Ovary (tissue), 3 donors: ENCODE measurements around the gene CCDC175.

ENCODE experiments used
- CTCF ChIP-seq, 3 donors: fragments of 450-650 bp in 2 of 3; fragments of 200-600 bp in 1 of 3; IDR thresholded peaks; one replicate each; pipeline versions ENCODE4 v1.5.1 to v1.8.0; 2016 to 2022; ENCODE audit warnings: antibody characterized with exemption in 3 of 3, mild to moderate bottlenecking in 1 of 3
- EP300 ChIP-seq: sonication (generic); formaldehyde crosslinking; IDR thresholded peaks from one replicate; pipeline ENCODE4 v1.6.1; 2017; ENCODE audit warnings: antibody characterized with exemption
- POLR2A ChIP-seq: fragments of 450-650 bp; IDR thresholded peaks from one replicate; pipeline ENCODE4 v1.6.1; 2017; ENCODE audit warnings: antibody characterized with exemption, mild to moderate bottlenecking, moderate library complexity
- donor health status: DM: no; HTN: no; CAD: no.

DNA sequence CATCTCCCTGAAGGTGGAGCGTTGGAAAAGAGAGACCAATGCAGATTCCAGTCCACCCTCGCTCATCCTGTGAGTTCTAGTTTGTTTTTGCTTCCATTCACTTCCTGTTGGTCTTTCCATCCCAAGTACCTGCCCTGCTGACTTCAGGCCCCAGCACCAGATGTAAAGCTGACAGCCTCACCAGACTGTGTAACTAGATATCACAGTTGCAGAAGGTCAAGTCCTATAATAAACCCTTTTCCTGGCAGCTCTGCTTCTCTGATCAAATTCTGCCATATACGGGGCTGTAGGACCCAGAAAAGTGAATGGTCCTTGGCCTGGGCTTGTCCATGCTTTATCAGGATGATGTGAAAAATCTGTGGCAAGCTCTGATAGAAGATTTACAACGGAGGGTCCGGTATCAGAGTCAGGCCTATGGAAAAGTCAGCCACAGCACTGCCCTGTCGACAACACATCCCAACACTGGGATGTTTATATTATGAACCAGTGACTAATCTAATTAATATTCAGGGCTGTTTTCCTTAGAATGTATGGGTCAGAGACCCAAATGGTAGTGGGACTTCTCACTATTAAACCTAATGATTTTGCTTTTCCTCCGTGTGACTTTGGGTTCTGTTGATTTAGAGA is 42.1 kb downstream of the CCDC175 start:
- no peak for TF ChIP-seq EP300
- no peak for TF ChIP-seq CTCF (IDR thresholded peaks at IDR 0.05)
- no peak for TF ChIP-seq POLR2A
